ENCODE data around the gene MTHFD2L. TPM values are rescaled to one million over a fixed set of nuclear protein-coding genes. Genes with fewer than 3 reads are reported as not detected.

Gene MTHFD2L
- polyA plus RNA-seq, 3 donors = 18.8 to 24.7 (median 23.6) TPM

GRCh38 chr4:74292111-74292870, 134.4 kb downstream of the MTHFD2L start:
- no peak for DNase-seq

- no peak for DNase-seq
Observed at GRCh38 chr4:74293558-74293957, 135.6 kb downstream of the MTHFD2L start.

DNA sequence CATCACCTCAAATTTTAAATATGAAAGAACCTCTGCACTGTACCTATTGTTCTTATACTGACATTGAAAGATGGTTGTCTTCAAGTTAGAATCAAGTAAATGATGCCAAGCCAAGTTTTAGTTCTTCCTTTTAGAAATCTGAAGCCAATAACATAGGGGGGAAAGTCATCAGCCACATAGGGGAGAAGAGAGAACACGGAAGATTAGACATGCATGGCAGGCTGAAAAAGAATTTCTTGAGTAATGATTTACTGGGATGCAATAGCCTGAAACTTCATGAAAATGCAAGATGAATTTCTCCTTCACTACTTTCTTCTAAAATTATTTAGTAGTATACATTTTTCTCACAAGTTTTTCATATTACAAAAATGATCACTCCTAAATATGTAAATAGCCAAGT, 136.8 kb downstream of the MTHFD2L start:
- DNase-seq = no peak

DNA sequence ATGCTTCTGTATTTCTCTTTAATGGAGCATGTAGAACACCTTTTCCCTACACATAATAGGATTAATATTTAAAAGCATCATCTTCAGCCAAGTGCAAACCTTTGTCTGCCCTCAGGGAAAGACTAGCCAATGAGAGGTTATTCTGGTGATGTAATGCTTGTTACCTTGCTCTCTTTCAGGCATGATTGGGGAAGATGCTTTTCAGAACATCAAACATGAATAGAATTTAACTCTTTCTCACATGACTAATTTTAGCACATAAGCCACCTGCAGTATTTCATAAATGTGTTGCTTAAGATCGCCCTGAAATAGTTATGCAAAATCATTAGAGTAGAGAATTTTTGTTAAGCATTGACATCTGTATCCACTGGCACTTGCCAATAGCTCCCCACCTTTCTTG, 139.6 kb downstream of the MTHFD2L start:
- no peak for DNase-seq

GRCh38 chr4:74304095-74304625, 146.2 kb downstream of the MTHFD2L start:
- DNase-seq = no peak

DNA sequence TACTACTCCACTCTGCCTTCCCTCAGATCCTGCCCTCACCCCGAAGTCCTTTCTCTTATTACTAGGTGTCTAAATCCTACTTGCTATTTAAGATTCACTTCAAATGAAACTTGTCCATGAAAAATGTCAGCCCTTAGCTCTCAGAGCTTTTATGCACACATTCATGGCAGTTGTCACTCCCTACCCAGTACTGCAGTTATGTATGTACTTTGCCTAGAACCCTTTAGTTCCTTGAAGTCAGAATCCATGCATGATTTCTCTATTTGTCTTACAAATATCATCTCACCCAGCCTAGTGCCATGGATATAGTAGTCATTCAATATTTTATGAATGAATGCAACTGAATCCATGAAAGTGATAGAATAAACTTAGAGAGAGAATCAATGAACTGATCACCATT, 147.1 kb downstream of the MTHFD2L start:
- DNase-seq = no peak

- DNase-seq = no peak
Observed at GRCh38 chr4:74307170-74307569, 149.3 kb downstream of the MTHFD2L start.

DNA sequence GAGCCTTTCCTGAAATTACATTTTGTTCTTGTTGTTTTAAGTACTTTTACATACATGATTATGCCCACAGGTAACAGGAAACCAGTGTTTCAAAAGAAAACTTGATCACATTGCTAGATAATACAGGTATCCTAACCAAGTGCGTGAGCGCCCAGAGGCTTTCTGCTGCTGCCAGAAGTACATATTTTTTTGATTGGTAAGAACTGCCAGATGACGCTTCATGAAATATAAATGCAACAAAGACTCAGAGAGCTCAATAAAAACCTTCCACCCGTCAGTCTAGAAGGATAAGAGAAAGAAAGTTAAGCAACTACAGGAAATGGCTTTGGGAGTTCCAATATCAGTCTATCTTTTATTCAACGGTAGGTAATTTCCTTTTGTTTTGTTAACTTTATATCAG, 150.3 kb downstream of the MTHFD2L start, which contains the start of gene EPGN:
Gene EPGN, plus strand, starts transcription at position 256 of the 400 bp plus-strand sequence. Its CDS starts 64 bp downstream, at position 320.
- no peak for DNase-seq

DNA sequence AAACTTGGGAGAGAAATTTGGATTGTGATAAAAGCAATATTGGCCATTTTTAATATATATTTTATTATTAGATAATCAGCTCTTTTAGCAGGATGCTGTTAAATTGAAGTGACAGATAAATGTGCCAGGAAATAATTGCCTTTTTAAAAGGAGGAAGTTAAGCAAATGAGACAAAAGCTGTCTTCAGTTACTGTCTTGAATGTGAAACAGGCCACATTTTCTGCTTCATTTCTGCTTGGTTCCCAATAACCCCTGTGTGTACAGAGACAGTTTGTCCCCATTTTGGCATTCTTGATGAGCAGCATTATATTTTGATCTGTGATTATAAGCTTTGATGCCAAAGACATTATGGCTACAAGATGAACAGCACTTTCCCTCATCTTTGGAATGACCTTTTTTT, 151.3 kb downstream of the MTHFD2L start:
- no peak for DNase-seq

DNA sequence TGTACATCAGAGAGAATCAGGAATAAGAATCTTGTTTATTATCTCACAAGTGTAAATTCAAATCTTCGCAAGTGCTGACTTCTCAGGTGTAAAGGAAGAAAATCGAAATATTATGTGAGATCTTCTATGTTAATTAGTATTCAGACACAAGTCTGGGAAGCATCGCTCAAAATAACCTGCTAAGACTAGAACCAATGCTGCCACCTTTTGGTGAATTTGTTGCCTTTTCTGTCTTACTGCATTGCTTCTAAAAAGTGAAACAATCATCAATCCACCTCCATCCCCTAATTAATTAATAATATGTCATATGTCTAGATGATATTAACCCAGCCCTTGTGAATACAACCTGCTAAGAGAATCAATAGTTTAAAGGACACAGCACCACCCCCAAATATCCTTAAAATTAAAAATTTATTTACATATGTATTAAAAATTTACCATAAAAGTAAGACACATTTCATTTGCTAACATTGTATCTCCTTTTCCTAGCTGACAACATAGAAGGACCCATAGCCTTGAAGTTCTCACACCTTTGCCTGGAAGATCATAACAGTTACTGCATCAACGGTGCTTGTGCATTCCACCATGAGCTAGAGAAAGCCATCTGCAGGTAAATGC, 153.9 kb downstream of the MTHFD2L start:
- DNase-seq = peak; percentile 52

- DNase-seq = no peak
Observed at GRCh38 chr4:74314329-74314728, 156.4 kb downstream of the MTHFD2L start.

DNA sequence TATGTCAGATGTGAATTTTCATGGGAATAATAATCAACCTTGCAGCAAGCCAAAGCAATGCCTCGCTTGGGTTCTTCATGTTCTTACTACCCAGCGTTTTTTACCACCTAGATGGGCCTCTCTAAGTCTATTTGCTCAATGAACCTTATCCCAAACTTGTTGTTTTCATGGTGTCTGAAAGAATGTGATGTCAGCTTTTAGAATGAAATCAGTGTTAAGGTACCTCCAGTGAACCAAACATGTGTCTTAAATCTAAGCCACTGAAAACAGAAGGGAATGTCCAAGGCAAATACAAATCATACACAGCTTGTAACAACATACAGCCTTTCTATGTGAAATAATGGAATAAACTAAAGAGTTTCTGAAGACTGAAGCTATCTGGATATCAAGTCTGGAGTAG, 157.0 kb downstream of the MTHFD2L start:
- no peak for DNase-seq

- DNase-seq = no peak
Observed at GRCh38 chr4:74315376-74315775, 157.5 kb downstream of the MTHFD2L start.

DNA sequence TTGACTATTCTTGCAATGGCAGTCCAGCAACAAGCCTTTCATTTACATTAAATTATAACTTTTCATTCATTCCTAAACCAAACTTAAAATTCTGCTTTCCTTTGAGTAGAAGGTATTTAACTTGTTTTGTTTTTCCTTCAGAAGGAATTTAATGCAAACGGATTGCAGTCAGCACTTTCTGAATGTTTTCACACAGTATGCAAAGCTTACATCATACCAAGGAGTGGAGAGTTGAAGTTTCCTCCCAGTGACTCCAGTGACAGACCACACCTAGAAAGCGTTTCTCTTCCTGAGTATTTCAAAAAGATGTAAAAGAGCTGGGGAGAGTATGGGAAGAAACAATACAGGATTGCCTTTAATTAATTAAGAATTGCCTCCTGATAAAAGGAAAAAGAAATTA, 158.5 kb downstream of the MTHFD2L start:
- no peak for DNase-seq

- no peak for DNase-seq
Observed at GRCh38 chr4:74317616-74318246, 159.8 kb downstream of the MTHFD2L start.

GRCh38 chr4:74318276-74318675, 160.4 kb downstream of the MTHFD2L start:
- DNase-seq = no peak

DNA sequence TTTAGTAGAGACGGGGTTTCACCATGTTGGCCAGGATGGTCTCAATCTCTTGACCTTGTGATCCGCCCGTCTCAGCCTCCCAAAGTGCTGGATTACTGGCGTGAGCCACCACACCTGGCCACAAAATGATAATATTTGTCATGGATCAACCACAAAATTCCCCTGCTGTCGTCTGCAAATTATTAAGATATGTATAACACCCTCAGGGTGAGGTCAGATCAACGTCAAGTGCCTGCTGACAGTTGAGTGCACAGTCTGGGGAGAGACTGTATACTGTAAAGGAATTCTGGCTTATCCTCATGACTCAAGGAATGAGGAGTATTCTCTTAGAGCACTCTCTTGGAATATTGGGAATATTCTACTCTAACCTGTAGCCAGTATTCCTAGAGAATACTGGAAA, 161.6 kb downstream of the MTHFD2L start:
- DNase-seq = no peak

- peak; percentile 52 for DNase-seq
Observed at GRCh38 chr4:74320559-74321118, 162.7 kb downstream of the MTHFD2L start.

DNA sequence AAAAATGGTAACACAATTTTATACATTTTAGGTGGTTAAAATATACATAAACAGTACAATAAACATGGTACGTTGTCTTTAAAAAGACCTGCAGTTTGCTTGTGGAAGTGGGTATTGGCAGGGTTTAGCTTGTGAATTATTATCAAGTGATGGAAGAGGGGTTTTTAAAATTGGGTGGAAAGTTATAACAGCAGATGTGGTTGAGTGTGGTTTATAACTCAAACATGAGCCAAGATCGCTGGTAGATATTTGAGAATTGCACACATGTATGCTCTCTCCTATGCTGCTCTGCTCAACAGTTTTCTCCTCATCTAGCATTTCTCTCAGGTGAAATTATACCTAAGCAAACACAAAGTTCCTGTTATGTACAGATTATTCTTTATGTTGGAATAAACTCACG, 164.4 kb downstream of the MTHFD2L start:
- DNase-seq = no peak

DNA sequence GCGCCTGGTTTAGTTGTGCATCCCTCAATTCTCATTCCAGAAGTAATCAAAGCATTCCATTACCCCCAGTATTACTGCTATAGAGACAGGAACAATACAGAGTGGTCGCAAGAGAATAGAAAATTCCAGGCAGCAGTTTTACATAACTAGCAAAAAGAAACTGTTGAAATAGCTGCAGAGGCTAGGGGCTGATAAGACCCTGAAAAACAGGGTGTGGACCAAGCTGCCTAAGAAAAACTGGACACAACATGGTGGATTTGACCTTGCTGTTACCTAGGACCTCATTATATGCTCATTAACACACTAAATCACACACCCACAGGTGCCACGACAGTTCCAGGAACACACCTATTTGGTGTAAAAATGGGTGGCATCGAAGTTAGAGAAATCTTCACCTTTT, 165.7 kb downstream of the MTHFD2L start:
- no peak for DNase-seq

DNA sequence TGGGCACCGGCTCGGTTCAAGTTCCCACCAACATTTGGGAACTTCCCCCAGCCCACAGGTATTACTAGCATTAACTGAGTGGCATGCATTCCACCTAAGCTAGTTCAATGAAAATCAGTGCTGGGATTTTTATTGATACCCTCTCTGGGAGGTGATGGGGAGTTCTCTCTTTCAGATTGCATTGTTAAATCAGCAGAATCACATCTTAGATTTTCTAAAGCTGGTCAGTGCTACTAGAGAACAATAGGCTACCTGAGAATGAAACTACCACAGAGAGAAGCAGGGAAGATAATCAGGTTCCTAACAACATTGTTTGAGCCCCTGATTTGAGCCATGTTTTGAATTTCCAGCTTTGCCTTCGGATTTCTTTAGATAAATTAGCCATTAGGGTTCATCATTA, 166.3 kb downstream of the MTHFD2L start:
- no peak for DNase-seq

- DNase-seq = no peak
Observed at GRCh38 chr4:74325886-74326285, 168.0 kb downstream of the MTHFD2L start.

DNA sequence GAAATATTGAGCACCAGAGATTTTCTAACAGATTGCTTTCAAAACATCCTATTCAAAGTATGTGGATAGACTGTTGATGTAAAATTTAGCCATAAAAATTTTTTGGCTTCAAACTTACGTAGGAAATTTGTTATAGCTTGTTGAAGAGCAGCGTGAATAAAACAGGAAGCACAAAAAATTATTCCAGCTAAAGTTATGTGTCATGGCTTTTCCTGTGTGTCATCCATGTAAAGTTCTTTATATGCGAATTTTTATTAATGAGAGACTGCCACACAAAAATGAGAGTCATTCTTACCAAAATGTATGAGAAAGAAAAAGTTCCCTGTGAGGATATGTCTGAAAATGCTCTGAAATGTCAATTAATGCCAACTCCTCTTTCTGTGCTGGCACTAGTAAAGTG, 169.8 kb downstream of the MTHFD2L start:
- DNase-seq = no peak
